Muscle of leg (tissue), 11 donors: Measurements from ENCODE around the gene TTC28. TPM values are rescaled to one million over a fixed set of nuclear protein-coding genes. Genes with fewer than 3 reads are reported as not detected.
A peak's percentile ranks its signal among the peaks of the same experiment; 100 is the strongest.

Experiments
- DNase-seq: peaks from one replicate; pipeline ENCODE4 v3.0.0; 2013
- H3K27ac ChIP-seq: one replicate; pipeline ENCODE4 v1.5.1; 2013; ENCODE audit warnings: mild to moderate bottlenecking, low read length, control low read depth
- H3K27me3 ChIP-seq: one replicate; pipeline ENCODE4 v1.6.1; 2013; ENCODE audit warnings: low read length; ENCODE audit not compliant: control insufficient read depth, insufficient read depth
- H3K36me3 ChIP-seq: one replicate; pipeline ENCODE4 v1.6.1; 2013; ENCODE audit warnings: low read length; ENCODE audit not compliant: control insufficient read depth, insufficient read depth
- H3K4me1 ChIP-seq: one replicate; pipeline ENCODE4 v1.6.1; 2013; ENCODE audit warnings: low read length; ENCODE audit not compliant: control insufficient read depth, insufficient read depth
- H3K4me3 ChIP-seq: one replicate; pipeline ENCODE4 v1.5.1; 2013; ENCODE audit warnings: low read length, control low read depth
- H3K9me3 ChIP-seq: replicated peaks from 2 replicates; pipeline ENCODE4 v1.6.1; 2013; ENCODE audit warnings: low read depth, low read length; ENCODE audit not compliant: control insufficient read depth
- WGBS: methylation state at CpG from one replicate; pipeline ENCODE4 v1.1.5; 2013; ENCODE audit warnings: missing lambda C conversion rate; ENCODE audit not compliant: insufficient coverage; 5-methylcytosine and 5-hydroxymethylcytosine counted together
- polyA plus RNA-seq, 8 donors: library from polyadenylated mRNA; unstranded; fragments of 120-200 nt; gene quantifications; one replicate each; pipeline versions ENCODE4 v1.2.1 to v1.2.3, GENCODE V29; 2013; ENCODE audit warnings: inconsistent platforms in 1 of 8, low replicate concordance in 1 of 8; ENCODE audit not compliant: insufficient read length in 8 of 8, insufficient read depth in 1 of 8
- total RNA-seq: library from RNA; stranded (reverse); fragments of 120-200 nt; gene quantifications from one replicate; pipeline ENCODE4 v1.2.4, GENCODE V29; 2013

Gene TTC28
- total and polyA plus RNA-seq, 9 donors = 17.9 to 31.8 (median 24.9) TPM

GRCh38 chr22:28232204-28232603 lies 447.4 kb downstream of the TTC28 start:
- no peak for DNase-seq
- H3K36me3 ChIP-seq = no peaks in the 10 kb centered on the region
- H3K4me3 ChIP-seq = no peak overlapping the region
- no peak overlapping the region for H3K27ac ChIP-seq
- peaks cover 4% of the 10 kb centered on the region for H3K4me1 ChIP-seq
- H3K9me3 ChIP-seq = no peaks in the 10 kb centered on the region
- no CpG with 5 or more reads among the region's 3 CpGs for WGBS
- no peaks in the 10 kb centered on the region for H3K27me3 ChIP-seq

GRCh38 chr22:28231441-28231840 lies 448.2 kb downstream of the TTC28 start:
- DNase-seq = no peak
- H3K27ac ChIP-seq = no peak overlapping the region

GRCh38 chr22:28230671-28231070 lies 449.0 kb downstream of the TTC28 start:
- Histone ChIP-seq H3K36me3 (no peaks in the 10 kb centered on the region), H3K27me3 (no peaks in the 10 kb centered on the region), H3K4me3 (no peak overlapping the region), H3K9me3 (no peaks in the 10 kb centered on the region), H3K4me1 (peaks cover 4% of the 10 kb centered on the region), H3K27ac (peak overlapping the region; percentile 76)
- no CpG with 5 or more reads among the region's 1 CpG for WGBS
- DNase-seq = peak; percentile 79

More at GRCh38 chr22:28231441-28231840, 448.2 kb downstream of the TTC28 start:
- H3K36me3 ChIP-seq = no peaks in the 10 kb centered on the region
- no peaks in the 10 kb centered on the region for H3K27me3 ChIP-seq
- no peaks in the 10 kb centered on the region for H3K9me3 ChIP-seq
- no peak overlapping the region for H3K4me3 ChIP-seq
- peaks cover 4% of the 10 kb centered on the region for H3K4me1 ChIP-seq

GRCh38 chr22:28229566-28230485 lies 449.8 kb downstream of the TTC28 start:
- H3K36me3 ChIP-seq = no peaks in the 10 kb centered on the region
- no CpG with 5 or more reads among the region's 3 CpGs for WGBS
- peak; percentile 92 for DNase-seq
- peak overlapping the region; percentile 76 for H3K27ac ChIP-seq
- no peaks in the 10 kb centered on the region for H3K27me3 ChIP-seq
- H3K9me3 ChIP-seq = no peaks in the 10 kb centered on the region
- H3K4me1 ChIP-seq = peaks cover 4% of the 10 kb centered on the region
- no peak overlapping the region for H3K4me3 ChIP-seq

- Histone ChIP-seq H3K4me3 (no peak overlapping the region), H3K4me1 (peaks cover 8% of the 10 kb centered on the region), H3K27me3 (no peaks in the 10 kb centered on the region), H3K36me3 (no peaks in the 10 kb centered on the region), H3K9me3 (no peaks in the 10 kb centered on the region), H3K27ac (no peak overlapping the region)
- DNase-seq = no peak
- no CpG with 5 or more reads among the region's 7 CpGs for WGBS
These were observed 455.8 kb downstream of the TTC28 start for GRCh38 chr22:28223826-28224225.

GRCh38 chr22:28222976-28223745 lies 456.5 kb downstream of the TTC28 start:
- H3K36me3 ChIP-seq = no peaks in the 10 kb centered on the region
- no peak overlapping the region for H3K4me3 ChIP-seq
- peak overlapping the region; percentile 24 for H3K27ac ChIP-seq
- peaks cover 8% of the 10 kb centered on the region for H3K4me1 ChIP-seq
- DNase-seq = peak; percentile 81
- H3K9me3 ChIP-seq = no peaks in the 10 kb centered on the region
- WGBS = 74% methylated on average over 2 of the region's 3 CpGs
- no peaks in the 10 kb centered on the region for H3K27me3 ChIP-seq

GRCh38 chr22:28222571-28222970 lies 457.1 kb downstream of the TTC28 start:
- no peaks in the 10 kb centered on the region for H3K9me3 ChIP-seq
- H3K27ac ChIP-seq = peak overlapping the region; percentile 24
- no CpG with 5 or more reads among the region's 2 CpGs for WGBS
- no peaks in the 10 kb centered on the region for H3K36me3 ChIP-seq
- no peak for DNase-seq
- peaks cover 8% of the 10 kb centered on the region for H3K4me1 ChIP-seq
- H3K4me3 ChIP-seq = no peak overlapping the region
- no peaks in the 10 kb centered on the region for H3K27me3 ChIP-seq

GRCh38 chr22:28222052-28222451 lies 457.6 kb downstream of the TTC28 start:
- Histone ChIP-seq H3K27me3 (no peaks in the 10 kb centered on the region), H3K9me3 (no peaks in the 10 kb centered on the region), H3K4me1 (peaks cover 8% of the 10 kb centered on the region), H3K27ac (no peak overlapping the region), H3K4me3 (no peak overlapping the region), H3K36me3 (no peaks in the 10 kb centered on the region)
- no peak for DNase-seq
- WGBS = 71% methylated on average over 1 of the region's 3 CpGs

GRCh38 chr22:28220626-28221363 lies 458.8 kb downstream of the TTC28 start:
- no peaks in the 10 kb centered on the region for H3K27me3 ChIP-seq
- no peak overlapping the region for H3K4me3 ChIP-seq
- DNase-seq = no peak
- H3K9me3 ChIP-seq = no peaks in the 10 kb centered on the region
- no peak overlapping the region for H3K27ac ChIP-seq
- peaks cover 8% of the 10 kb centered on the region for H3K4me1 ChIP-seq
- no peaks in the 10 kb centered on the region for H3K36me3 ChIP-seq
- 74% methylated on average over 5 of the region's 5 CpGs for WGBS

- H3K27ac ChIP-seq = no peak overlapping the region
- no peak for DNase-seq
- no peaks in the 10 kb centered on the region for H3K9me3 ChIP-seq
- no peaks in the 10 kb centered on the region for H3K4me1 ChIP-seq
- no peaks in the 10 kb centered on the region for H3K36me3 ChIP-seq
- H3K4me3 ChIP-seq = no peak overlapping the region
- no CpG with 5 or more reads among the region's 1 CpG for WGBS
- no peaks in the 10 kb centered on the region for H3K27me3 ChIP-seq
These were observed 462.4 kb downstream of the TTC28 start for GRCh38 chr22:28217277-28217676.
